HG03135 (cell line): ENCODE measurements around the gene MSANTD1.
"Not testable (repeated sequence)": the region's sequence is repeated elsewhere in the genome, so short reads cannot be mapped to it uniquely, and the experiment has no call there.

Experiments used
- ATAC-seq: cut with Tn5 transposase; IDR thresholded peaks from one replicate; pipeline ENCODE4 v1.9.1; 2021; ENCODE audit warnings: mild to moderate bottlenecking, moderate library complexity; ENCODE audit not compliant: unreplicated experiment

The MSANTD1 gene

GRCh38 chr4:3299976-3300671 is 51.2 kb downstream of the MSANTD1 start:
- no peak for ATAC-seq

- not testable (repeated sequence) for ATAC-seq
Observed at GRCh38 chr4:3300882-3301281, 51.9 kb downstream of the MSANTD1 start.

DNA sequence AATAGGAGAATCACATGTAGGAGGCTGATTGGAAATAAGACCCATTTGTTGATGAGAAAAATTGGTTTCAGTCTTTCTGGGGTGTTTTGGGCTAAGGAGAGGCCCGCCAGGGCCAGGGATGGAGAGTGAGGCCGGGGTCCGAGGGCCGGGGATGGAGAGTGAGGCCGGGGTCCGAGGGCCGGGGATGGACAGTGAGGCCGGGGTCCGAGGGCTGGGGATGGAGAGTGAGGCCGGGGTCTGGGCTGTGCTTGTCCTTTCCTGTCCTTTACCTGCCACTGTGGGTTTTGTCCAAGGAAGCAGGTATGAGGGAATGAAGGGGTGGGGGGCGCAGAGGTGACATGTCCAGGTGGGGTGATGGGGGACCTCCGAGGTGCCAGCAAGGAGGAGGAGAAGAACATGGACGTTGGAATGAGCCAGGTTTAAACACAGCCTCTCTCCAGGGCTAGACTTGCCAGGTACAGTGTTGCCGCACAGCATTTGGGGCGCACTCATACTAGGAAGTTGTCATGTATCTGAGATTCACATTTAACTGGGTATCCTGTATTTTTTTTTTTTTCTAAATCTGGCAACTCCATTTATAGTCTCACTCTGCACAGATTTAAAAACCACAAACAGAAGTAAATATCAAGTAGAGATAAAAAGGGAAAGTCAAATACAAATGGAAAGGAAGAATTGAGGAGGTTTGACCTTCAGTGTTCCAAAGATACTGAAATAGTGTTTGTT is 52.7 kb downstream of the MSANTD1 start:
- ATAC-seq, result no peak

DNA sequence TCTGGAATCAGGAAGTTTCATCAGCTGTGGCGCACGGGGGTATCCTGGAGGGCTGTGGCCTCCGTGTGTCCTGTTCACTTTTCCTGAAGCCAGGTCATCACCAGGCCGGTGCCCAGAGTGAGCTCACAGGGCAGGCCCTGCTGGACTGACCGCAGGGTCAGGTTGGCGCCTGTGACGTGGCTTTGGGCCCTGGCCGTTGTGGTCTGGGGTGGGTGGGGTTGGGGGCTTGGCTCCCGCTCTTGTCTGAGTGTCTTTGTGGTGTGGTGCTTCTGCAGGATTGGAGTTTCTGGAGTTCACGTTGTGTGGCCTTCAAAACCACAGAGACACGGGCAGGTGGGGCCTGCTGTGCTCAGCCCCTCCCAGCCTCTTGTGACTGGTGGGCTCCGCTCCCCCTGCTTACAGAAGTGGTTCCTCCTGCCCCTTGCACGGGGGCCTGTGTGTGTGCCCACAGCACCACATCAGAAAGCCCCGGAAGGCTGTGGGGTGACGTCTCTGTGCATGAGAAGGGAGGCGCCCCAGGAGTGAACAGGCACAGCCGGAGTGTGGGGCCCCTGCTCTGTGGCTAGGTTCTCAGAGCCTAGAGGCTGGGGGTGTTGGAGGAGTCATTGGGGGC is 53.3 kb downstream of the MSANTD1 start:
- no peak for ATAC-seq

DNA sequence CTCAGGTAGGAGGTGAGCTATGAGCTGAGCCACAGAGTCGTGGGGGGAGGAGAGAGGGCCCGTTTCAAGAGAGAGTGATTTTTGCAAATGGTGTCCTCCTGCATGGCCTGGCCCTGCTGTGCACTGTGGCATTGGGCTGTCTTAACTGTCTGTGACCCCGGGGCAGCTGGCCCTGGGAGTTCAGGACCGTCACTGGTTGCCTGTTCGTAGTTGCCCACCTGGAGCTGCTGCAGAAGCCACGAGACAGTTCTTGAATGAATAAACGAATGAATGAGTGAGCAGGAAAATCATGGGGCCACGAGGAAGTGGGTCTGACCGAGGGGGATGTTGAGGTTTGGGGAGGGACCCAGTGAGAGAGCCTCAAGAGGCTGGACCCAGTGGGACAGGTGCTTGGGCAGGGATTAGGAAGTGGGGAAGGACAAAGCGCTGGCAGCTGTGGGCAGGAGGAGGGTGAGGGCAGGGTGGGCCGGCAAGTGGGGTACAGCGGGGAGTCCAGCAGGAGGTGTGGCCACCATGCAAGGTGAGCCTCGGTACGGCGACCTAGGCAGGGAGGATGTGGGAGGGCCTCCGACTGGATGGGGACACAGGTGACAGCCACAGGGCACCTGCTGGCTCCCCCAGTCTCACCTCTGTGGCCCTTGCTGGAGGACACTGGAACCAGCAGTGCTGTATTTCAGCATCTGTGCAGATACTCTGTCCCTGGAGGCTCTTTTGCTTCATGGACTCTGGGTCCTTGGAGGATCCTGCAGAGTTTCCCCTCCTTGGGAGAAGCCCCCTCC is 54.0 kb downstream of the MSANTD1 start:
- ATAC-seq, result no peak

- ATAC-seq, result no peak
Observed at GRCh38 chr4:3303565-3303824, 54.5 kb downstream of the MSANTD1 start.

DNA sequence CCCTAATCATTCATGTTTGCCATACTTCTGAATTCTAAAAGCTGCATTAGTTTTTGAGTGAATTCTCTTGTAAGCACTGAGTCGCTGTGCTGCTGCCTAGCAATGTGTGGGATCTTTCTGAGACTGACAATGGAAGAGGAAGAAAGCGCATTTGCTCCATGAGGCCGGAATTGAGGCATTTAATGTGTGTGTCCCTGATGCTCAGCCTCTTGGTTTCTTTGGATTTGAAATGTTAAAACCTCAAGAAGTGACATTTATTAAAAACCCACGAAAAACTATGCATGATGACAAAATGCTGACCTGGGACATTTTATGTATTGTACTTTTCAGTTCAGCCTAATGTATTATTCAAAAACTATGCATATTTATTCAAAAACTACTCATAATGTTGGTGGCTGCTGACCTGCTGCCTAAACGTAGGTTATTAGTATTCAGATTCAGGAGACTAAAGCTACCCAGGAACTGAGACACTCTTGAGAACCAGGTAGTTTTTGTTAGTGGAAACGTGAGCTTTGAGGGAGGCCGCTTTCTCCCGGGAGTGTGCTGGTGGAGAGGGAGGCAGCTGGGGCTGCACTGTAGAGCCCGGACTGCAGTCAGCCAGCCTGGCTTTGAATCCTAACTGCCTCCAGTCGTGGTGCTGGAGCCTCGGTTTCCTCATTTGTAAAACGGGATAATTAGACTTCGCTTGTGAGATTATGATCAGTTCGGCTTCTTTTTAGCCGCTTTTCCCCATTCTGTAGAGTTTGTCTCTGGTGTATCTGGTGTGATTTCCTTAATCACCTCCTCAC is 55.2 kb downstream of the MSANTD1 start:
- ATAC-seq, result no peak

GRCh38 chr4:3304831-3305609 is 56.1 kb downstream of the MSANTD1 start:
- no peak for ATAC-seq

DNA sequence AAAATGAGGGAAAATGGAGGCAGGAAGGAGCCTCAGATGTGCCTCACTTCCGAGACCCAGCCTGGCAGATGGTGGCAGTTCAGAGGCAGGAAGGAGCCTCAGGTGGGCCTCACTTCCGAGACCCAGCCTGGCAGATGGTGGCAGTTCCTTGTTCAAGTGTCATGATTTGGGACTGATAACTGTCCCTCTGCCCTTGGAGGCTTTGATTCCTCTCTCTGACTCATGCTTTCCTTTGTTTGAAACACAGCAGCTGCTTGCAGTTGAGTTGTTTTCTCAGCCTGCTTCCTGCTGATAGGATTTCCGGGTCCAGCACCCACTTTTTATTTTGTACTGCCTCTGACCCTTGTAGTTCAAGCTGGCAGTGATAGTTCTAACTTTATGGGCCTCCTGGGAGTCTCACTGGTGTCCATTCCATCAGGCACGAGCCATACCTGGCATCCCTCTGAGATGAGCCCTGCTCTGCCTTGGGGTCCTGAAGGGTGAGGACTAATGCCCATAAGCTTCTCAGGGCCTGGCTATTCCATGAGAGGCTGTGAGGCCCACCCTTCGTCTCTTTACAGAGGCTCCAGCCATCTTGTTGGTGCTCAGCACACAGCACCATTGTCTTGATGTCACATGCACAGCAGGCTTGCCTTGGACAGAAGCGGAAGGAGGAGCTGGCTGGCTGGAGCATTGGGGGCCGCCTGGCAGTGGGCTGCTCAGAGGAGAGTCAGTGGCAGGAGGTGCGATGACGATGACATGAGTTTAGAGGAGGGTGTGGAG is 56.8 kb downstream of the MSANTD1 start:
- ATAC-seq, result no peak
